Lung (tissue), 12 donors: ENCODE measurements around the gene SCIMP. TPM values are rescaled to one million over a fixed set of nuclear protein-coding genes. Genes with fewer than 3 reads are reported as not detected.

Experiments used
- ATAC-seq: fragments of 200-7000 bp; cut with Tn5 transposase; one replicate; pipeline ENCODE4 v1.9.1; 2020; ENCODE audit warnings: moderate number of reproducible peaks; ENCODE audit not compliant: insufficient read depth, low FRiP score
- DNase-seq, 3 donors: peaks; one replicate each; pipeline ENCODE4 v3.0.0-alpha.2; 2013 to 2017
- H3K27ac ChIP-seq, 2 donors: one replicate each; pipeline ENCODE4 v1.5.1; 2013; ENCODE audit warnings: mild to moderate bottlenecking in 2 of 2, moderate library complexity in 2 of 2, control low read depth in 1 of 2, inconsistent platforms in 1 of 2, low read depth in 1 of 2, low read length in 1 of 2
- H3K27me3 ChIP-seq, 3 donors: one replicate each; pipeline ENCODE4 v1.5.1; 2013; ENCODE audit warnings: low read length in 2 of 3; ENCODE audit not compliant: control insufficient read depth in 3 of 3, insufficient read depth in 3 of 3
- H3K36me3 ChIP-seq, 4 donors: one replicate each; pipeline ENCODE4 v1.5.1; 2013; ENCODE audit warnings: low read length in 4 of 4, mild to moderate bottlenecking in 1 of 4, moderate library complexity in 1 of 4; ENCODE audit not compliant: control insufficient read depth in 4 of 4, insufficient read depth in 4 of 4
- H3K4me1 ChIP-seq, 5 donors: one replicate each; pipeline ENCODE4 v1.5.1; 2013; ENCODE audit warnings: low read length in 5 of 5, mild to moderate bottlenecking in 2 of 5, moderate library complexity in 1 of 5; ENCODE audit not compliant: control insufficient read depth in 5 of 5, insufficient read depth in 5 of 5
- H3K4me3 ChIP-seq: one replicate; pipeline ENCODE4 v1.5.1; 2013; ENCODE audit warnings: mild to moderate bottlenecking, control low read depth, moderate library complexity
- H3K9ac ChIP-seq, 2 donors: one replicate each; pipeline ENCODE4 v1.5.1; 2013; ENCODE audit warnings: low read length in 2 of 2, control low read depth in 1 of 2; ENCODE audit not compliant: insufficient read depth in 1 of 2
- H3K9me3 ChIP-seq, 4 donors: one replicate each; pipeline ENCODE4 v1.5.1; 2013; ENCODE audit warnings: low read length in 3 of 4, mild to moderate bottlenecking in 1 of 4, moderate library complexity in 1 of 4; ENCODE audit not compliant: control insufficient read depth in 4 of 4, insufficient read depth in 3 of 4
- WGBS, 2 donors: extraction: QIAGEN DNeasy Blood & Tissue Kit; methylation state at CpG; one replicate each; pipeline ENCODE4 v1.1.7; 2013; 5-methylcytosine and 5-hydroxymethylcytosine counted together
- polyA plus RNA-seq, 2 donors: library from polyadenylated mRNA; stranded (reverse); fragments of 200-250 nt; gene quantifications; one replicate each; pipeline ENCODE4 v1.2.1, GENCODE V29; 2013
- total RNA-seq, 2 donors: library from RNA; depleted of rRNA in 1 of 2; stranded (reverse); fragments of >200 nt in 1 of 2; gene quantifications; one replicate each; pipeline ENCODE4 v1.2.1, GENCODE V29; 2014 to 2021
- TF ChIP-seq, protein P1 (sequence below): IDR thresholded peaks from 2 replicates; pipeline ENCODE4 v1.5.1; 2012; ENCODE audit warnings: mild to moderate bottlenecking; ENCODE audit errors: control extremely low read depth, extremely low read depth
- donor health status: control.
- donor health status: control.
- donor health status: Bipolar disorder and iron deficiency.
- donor health status: healthy.
- donor health status: DM: yes; HTN: yes; CAD: no.

SCIMP gene
- total and polyA plus RNA-seq, 4 donors: 2.3 to 22.2 (median 11.2) TPM

DNA sequence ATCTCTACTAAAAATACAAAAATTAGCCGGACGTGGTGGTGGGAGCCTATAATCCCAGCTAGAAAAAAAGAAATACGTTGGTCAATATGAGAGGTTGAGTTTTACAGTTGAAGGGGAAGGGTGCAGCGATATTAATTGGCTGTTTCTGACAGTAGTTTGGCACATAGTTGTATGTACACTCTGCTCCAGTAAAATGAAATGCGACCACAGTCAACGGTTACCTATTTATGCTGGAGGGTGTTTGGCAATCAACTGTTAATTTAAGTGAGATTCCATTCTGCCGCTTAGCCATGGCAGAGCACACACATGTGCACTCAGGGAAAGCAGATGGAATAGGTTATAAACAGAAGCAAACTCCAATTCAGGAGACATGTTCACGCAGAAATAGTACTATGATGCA lies 33.6 kb downstream of the SCIMP start:
- Histone ChIP-seq H3K36me3 (no peaks in the 10 kb centered on the region), H3K4me3 (no peak overlapping the region), H3K9ac (no peak overlapping the region), H3K27ac (no peak overlapping the region), H3K4me1 (no peaks in the 10 kb centered on the region), H3K27me3 (no peaks in the 10 kb centered on the region), H3K9me3 (no peaks in the 10 kb centered on the region)
- no peak for DNase-seq
- no peak for ATAC-seq
- 87 to 91% methylated on average over 8 of the region's 8 CpGs for WGBS, 2 donors
- TF ChIP-seq, protein P1, sequence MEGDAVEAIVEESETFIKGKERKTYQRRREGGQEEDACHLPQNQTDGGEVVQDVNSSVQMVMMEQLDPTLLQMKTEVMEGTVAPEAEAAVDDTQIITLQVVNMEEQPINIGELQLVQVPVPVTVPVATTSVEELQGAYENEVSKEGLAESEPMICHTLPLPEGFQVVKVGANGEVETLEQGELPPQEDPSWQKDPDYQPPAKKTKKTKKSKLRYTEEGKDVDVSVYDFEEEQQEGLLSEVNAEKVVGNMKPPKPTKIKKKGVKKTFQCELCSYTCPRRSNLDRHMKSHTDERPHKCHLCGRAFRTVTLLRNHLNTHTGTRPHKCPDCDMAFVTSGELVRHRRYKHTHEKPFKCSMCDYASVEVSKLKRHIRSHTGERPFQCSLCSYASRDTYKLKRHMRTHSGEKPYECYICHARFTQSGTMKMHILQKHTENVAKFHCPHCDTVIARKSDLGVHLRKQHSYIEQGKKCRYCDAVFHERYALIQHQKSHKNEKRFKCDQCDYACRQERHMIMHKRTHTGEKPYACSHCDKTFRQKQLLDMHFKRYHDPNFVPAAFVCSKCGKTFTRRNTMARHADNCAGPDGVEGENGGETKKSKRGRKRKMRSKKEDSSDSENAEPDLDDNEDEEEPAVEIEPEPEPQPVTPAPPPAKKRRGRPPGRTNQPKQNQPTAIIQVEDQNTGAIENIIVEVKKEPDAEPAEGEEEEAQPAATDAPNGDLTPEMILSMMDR: no peak

DNA sequence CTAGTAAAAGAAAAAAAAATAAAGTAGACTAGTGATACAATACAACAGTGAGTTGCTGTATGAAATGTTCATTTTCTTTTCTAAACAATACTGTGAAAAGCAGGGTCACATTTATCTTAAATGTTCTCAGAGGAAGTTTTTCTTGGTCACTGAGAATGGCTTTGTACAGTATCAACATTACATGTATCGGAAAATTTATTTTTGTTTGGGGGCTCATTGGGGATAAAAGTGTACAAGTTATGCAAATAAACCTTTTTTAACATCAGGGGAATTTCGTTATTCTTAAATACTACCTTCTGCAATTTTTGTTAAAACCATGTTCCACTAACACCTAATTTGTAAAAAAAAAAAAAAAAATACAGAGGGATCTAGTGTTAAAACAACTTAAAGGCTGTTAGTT lies 34.3 kb downstream of the SCIMP start:
- Histone ChIP-seq H3K9ac (no peak overlapping the region), H3K36me3 (no peaks in the 10 kb centered on the region), H3K4me3 (no peak overlapping the region), H3K4me1 (no peaks in the 10 kb centered on the region), H3K27ac (no peak overlapping the region), H3K9me3 (no peaks in the 10 kb centered on the region), H3K27me3 (no peaks in the 10 kb centered on the region)
- ATAC-seq: no peak
- WGBS, 2 donors: 48 to 50% methylated on average over 2 of the region's 2 CpGs
- TF ChIP-seq, protein P1: no peak
- no peak for DNase-seq

DNA sequence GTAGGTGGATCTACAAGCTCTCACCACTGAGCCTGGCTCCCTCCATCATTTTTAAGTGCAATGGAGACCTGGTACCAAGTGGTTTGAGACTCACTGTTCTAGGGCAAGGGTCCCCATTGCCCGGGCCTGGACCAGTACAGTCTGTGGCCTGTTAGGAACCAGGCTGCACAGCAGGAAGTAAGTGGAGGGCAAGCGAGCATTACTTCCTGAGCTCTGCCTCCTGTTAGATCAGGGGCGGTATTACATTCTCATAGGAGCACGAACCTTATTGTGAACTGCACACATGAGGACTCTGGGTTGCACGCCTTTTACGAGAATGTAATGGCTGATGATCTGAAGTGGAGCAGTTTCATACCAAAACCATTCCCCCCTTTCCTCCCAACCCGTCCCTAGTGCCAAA lies 36.2 kb downstream of the SCIMP start:
- Histone ChIP-seq H3K9ac (no peak overlapping the region), H3K36me3 (no peaks in the 10 kb centered on the region), H3K9me3 (no peaks in the 10 kb centered on the region), H3K4me3 (no peak overlapping the region), H3K27ac (no peak overlapping the region), H3K4me1 (no peaks in the 10 kb centered on the region), H3K27me3 (no peaks in the 10 kb centered on the region)
- TF ChIP-seq, protein P1: no peak
- no peak for ATAC-seq
- DNase-seq: no peak
- WGBS, 2 donors: 71 to 88% methylated on average over 7 of the region's 7 CpGs

DNA sequence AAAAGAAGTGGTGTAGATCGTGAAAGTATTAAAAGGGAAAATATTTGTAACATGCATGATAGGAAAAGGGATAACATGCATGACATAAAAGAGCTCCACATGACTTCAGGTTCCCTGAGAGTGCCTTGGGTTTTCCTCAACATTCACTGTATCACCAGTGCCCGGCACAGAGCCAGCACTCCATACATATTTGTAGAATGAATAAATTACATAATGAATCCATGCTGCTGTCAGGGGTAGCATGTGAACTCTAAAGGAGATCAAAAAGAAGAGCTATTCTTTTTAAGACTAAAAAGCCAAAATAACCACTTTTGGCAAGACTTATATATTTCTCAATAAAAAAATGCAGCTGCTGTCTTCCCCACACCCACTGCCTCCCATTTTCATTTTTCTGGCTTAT lies 40.3 kb downstream of the SCIMP start:
- TF ChIP-seq, protein P1: no peak
- Histone ChIP-seq H3K9me3 (peaks cover 0 to 8% (median 1%) of the 10 kb centered on the region in 4 donors), H3K4me1 (peaks cover 0 to 12% (median 5%) of the 10 kb centered on the region in 5 donors), H3K36me3 (peaks cover 0 to 15% (median 6%) of the 10 kb centered on the region in 4 donors), H3K27ac (no peak overlapping the region), H3K4me3 (no peak overlapping the region), H3K9ac (no peak overlapping the region), H3K27me3 (no peaks in the 10 kb centered on the region)
- ATAC-seq (no peak), DNase-seq (no peak)
- WGBS, 2 donors: 88 to 95% methylated on average over 2 of the region's 2 CpGs
